HEK293 (cell line): ENCODE measurements around the gene ANP32A.

Experiments
- ELK4 ChIP-seq: IDR thresholded peaks from 2 replicates; pipeline ENCODE4 v1.6.1; 2011; ENCODE audit warnings: mild to moderate bottlenecking, low read depth, low read length, borderline replicate concordance
- HIC1 ChIP-seq: fragments of 450-650 bp; formaldehyde crosslinking; IDR thresholded peaks from 2 replicates; pipeline ENCODE4 v1.5.1; 2016; ENCODE audit warnings: missing biosample characterization, missing genetic modification characterization
- ZBTB44 ChIP-seq: fragments of 450-650 bp; IDR thresholded peaks from 2 replicates; pipeline ENCODE4 v1.5.1; 2018; ENCODE audit warnings: missing biosample characterization, mild to moderate bottlenecking, missing genetic modification characterization
- ZBTB6 ChIP-seq: fragments of 450-650 bp; formaldehyde crosslinking; IDR thresholded peaks from 2 replicates; pipeline ENCODE4 v1.5.1; 2017; ENCODE audit warnings: missing biosample characterization, missing genetic modification characterization
- ZFP41 ChIP-seq: fragments of 450-650 bp; formaldehyde crosslinking; IDR thresholded peaks from 2 replicates; pipeline ENCODE4 v1.5.1; 2016; ENCODE audit warnings: missing biosample characterization, missing genetic modification characterization, borderline replicate concordance
- ZFP69B ChIP-seq: fragments of 450-650 bp; formaldehyde crosslinking; IDR thresholded peaks from 2 replicates; pipeline ENCODE4 v1.5.1; 2016; ENCODE audit warnings: missing biosample characterization, missing genetic modification characterization
- ZNF140 ChIP-seq: fragments of 450-650 bp; formaldehyde crosslinking; IDR thresholded peaks from 2 replicates; pipeline ENCODE4 v1.5.1; 2016; ENCODE audit warnings: missing biosample characterization, missing genetic modification characterization
- ZNF16 ChIP-seq: fragments of 450-650 bp; formaldehyde crosslinking; IDR thresholded peaks from 2 replicates; pipeline ENCODE4 v1.5.1; 2016; ENCODE audit warnings: low read depth, missing biosample characterization, missing genetic modification characterization
- ZNF394 ChIP-seq: fragments of 450-650 bp; formaldehyde crosslinking; IDR thresholded peaks from 2 replicates; pipeline ENCODE4 v1.5.1; 2016; ENCODE audit warnings: missing biosample characterization, missing genetic modification characterization, mild to moderate bottlenecking, moderate library complexity, borderline replicate concordance
- ZNF426 ChIP-seq: fragments of 450-650 bp; formaldehyde crosslinking; IDR thresholded peaks from 2 replicates; pipeline ENCODE4 v1.5.1; 2017; ENCODE audit warnings: missing biosample characterization, missing genetic modification characterization, mild to moderate bottlenecking, inconsistent platforms, moderate library complexity
- ZNF433 ChIP-seq: fragments of 450-650 bp; formaldehyde crosslinking; IDR thresholded peaks from 2 replicates; pipeline ENCODE4 v1.5.1; 2016; ENCODE audit warnings: missing biosample characterization, missing genetic modification characterization, low read depth
- ZNF707 ChIP-seq: fragments of 450-650 bp; formaldehyde crosslinking; IDR thresholded peaks from 2 replicates; pipeline ENCODE4 v1.5.1; 2016; ENCODE audit warnings: missing biosample characterization, missing genetic modification characterization
- ZSCAN16 ChIP-seq: fragments of 450-650 bp; formaldehyde crosslinking; IDR thresholded peaks from 2 replicates; pipeline ENCODE4 v1.5.1; 2016; ENCODE audit warnings: missing biosample characterization, missing genetic modification characterization
- TF ChIP-seq, protein P1 (sequence below): fragments of 450-650 bp; formaldehyde crosslinking; conservative IDR thresholded peaks from 2 replicates; pipeline ENCODE4 v1.5.1; 2016; ENCODE audit warnings: low read depth, missing biosample characterization, missing genetic modification characterization
- TF ChIP-seq, protein P2 (sequence below): fragments of 450-650 bp; formaldehyde crosslinking; IDR thresholded peaks from 2 replicates; pipeline ENCODE4 v1.5.1; 2016; ENCODE audit warnings: missing biosample characterization, missing genetic modification characterization
- TF ChIP-seq, protein P3 (sequence below): fragments of 450-650 bp; formaldehyde crosslinking; IDR thresholded peaks from 2 replicates; pipeline ENCODE4 v1.5.1; 2016; ENCODE audit warnings: missing biosample characterization, missing genetic modification characterization
- TF ChIP-seq, protein P4 (sequence below): fragments of 450-650 bp; formaldehyde crosslinking; IDR thresholded peaks from 2 replicates; pipeline ENCODE4 v1.5.1; 2017; ENCODE audit warnings: missing biosample characterization, missing genetic modification characterization

ANP32A gene

GRCh38 chr15:68820295-68821189 is at the start of gene ANP32A (continued):
- TF ChIP-seq ELK4 (no peak), ZSCAN16 (tag by site-specific recombination) (no peak), ZBTB6 (peak; percentile 79), ZFP41 (tag by site-specific recombination) (no peak), ZNF707 (tag by site-specific recombination) (no peak), ZFP69B (tag by site-specific recombination) (peak; percentile 65), ZNF140 (tag by site-specific recombination) (no peak), ZBTB44 (tag by site-specific recombination) (no peak), ZNF16 (no peak), ZNF394 (tag by site-specific recombination) (peak; percentile 51; the same call in 1 of the 2 replicates), ZNF433 (tag by site-specific recombination) (no peak), HIC1 (tag by site-specific recombination) (peak; percentile 83), ZNF426 (tag by site-specific recombination) (no peak)
- TF ChIP-seq, protein P1, sequence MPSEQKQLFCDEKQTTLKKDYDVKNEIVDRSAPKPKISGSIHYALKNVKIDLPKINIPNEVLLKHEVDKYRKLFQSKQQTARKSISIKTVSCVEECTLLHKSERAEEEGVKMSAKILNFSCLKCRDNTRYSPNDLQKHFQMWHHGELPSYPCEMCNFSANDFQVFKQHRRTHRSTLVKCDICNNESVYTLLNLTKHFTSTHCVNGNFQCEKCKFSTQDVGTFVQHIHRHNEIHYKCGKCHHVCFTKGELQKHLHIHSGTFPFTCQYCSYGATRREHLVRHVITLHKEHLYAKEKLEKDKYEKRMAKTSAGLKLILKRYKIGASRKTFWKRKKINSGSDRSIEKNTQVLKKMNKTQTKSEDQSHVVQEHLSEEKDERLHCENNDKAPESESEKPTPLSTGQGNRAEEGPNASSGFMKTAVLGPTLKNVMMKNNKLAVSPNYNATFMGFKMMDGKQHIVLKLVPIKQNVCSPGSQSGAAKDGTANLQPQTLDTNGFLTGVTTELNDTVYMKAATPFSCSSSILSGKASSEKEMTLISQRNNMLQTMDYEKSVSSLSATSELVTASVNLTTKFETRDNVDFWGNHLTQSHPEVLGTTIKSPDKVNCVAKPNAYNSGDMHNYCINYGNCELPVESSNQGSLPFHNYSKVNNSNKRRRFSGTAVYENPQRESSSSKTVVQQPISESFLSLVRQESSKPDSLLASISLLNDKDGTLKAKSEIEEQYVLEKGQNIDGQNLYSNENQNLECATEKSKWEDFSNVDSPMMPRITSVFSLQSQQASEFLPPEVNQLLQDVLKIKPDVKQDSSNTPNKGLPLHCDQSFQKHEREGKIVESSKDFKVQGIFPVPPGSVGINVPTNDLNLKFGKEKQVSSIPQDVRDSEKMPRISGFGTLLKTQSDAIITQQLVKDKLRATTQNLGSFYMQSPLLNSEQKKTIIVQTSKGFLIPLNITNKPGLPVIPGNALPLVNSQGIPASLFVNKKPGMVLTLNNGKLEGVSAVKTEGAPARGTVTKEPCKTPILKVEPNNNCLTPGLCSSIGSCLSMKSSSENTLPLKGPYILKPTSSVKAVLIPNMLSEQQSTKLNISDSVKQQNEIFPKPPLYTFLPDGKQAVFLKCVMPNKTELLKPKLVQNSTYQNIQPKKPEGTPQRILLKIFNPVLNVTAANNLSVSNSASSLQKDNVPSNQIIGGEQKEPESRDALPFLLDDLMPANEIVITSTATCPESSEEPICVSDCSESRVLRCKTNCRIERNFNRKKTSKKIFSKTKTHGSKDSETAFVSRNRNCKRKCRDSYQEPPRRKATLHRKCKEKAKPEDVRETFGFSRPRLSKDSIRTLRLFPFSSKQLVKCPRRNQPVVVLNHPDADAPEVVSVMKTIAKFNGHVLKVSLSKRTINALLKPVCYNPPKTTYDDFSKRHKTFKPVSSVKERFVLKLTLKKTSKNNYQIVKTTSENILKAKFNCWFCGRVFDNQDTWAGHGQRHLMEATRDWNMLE (tag by site-specific recombination), result no peak
- TF ChIP-seq, protein P2, sequence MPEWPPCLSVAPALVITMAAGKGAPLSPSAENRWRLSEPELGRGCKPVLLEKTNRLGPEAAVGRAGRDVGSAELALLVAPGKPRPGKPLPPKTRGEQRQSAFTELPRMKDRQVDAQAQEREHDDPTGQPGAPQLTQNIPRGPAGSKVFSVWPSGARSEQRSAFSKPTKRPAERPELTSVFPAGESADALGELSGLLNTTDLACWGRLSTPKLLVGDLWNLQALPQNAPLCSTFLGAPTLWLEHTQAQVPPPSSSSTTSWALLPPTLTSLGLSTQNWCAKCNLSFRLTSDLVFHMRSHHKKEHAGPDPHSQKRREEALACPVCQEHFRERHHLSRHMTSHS (tag by site-specific recombination), result no peak
- TF ChIP-seq, protein P3, sequence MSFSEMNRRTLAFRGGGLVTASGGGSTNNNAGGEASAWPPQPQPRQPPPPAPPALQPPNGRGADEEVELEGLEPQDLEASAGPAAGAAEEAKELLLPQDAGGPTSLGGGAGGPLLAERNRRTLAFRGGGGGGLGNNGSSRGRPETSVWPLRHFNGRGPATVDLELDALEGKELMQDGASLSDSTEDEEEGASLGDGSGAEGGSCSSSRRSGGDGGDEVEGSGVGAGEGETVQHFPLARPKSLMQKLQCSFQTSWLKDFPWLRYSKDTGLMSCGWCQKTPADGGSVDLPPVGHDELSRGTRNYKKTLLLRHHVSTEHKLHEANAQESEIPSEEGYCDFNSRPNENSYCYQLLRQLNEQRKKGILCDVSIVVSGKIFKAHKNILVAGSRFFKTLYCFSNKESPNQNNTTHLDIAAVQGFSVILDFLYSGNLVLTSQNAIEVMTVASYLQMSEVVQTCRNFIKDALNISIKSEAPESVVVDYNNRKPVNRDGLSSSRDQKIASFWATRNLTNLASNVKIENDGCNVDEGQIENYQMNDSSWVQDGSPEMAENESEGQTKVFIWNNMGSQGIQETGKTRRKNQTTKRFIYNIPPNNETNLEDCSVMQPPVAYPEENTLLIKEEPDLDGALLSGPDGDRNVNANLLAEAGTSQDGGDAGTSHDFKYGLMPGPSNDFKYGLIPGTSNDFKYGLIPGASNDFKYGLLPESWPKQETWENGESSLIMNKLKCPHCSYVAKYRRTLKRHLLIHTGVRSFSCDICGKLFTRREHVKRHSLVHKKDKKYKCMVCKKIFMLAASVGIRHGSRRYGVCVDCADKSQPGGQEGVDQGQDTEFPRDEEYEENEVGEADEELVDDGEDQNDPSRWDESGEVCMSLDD (tag by site-specific recombination), result peak; percentile 97
- TF ChIP-seq, protein P4, sequence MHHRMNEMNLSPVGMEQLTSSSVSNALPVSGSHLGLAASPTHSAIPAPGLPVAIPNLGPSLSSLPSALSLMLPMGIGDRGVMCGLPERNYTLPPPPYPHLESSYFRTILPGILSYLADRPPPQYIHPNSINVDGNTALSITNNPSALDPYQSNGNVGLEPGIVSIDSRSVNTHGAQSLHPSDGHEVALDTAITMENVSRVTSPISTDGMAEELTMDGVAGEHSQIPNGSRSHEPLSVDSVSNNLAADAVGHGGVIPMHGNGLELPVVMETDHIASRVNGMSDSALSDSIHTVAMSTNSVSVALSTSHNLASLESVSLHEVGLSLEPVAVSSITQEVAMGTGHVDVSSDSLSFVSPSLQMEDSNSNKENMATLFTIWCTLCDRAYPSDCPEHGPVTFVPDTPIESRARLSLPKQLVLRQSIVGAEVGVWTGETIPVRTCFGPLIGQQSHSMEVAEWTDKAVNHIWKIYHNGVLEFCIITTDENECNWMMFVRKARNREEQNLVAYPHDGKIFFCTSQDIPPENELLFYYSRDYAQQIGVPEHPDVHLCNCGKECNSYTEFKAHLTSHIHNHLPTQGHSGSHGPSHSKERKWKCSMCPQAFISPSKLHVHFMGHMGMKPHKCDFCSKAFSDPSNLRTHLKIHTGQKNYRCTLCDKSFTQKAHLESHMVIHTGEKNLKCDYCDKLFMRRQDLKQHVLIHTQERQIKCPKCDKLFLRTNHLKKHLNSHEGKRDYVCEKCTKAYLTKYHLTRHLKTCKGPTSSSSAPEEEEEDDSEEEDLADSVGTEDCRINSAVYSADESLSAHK (tag by site-specific recombination), result 0 out of 2 replicates have a peak, but pooled peaks have one; percentile 26
